ENCODE results near the gene KMT2A.

DNA sequence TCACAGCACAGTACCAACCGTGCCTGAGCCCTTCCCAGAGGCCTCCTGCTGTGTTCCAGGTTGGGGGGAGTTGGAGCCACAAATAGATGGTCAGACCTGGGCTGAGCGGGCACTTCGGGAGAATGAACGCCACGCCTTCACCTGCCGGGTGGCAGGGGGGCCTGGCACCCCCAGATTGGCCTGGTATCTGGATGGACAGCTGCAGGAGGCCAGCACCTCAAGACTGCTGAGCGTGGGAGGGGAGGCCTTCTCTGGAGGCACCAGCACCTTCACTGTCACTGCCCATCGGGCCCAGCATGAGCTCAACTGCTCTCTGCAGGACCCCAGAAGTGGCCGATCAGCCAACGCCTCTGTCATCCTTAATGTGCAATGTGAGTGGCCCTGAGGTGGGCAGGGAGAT is 95.8 kb downstream of the KMT2A start:
- TF ChIP-seq POLR2AphosphoS5 (IDR thresholded peaks at IDR 0.05; ENCODE audit: low read depth, low read length) (no peak), POLR2A (IDR thresholded peaks at IDR 0.05; ENCODE audit: low read depth, low read length) (no peak), SPI1 (IDR thresholded peaks at IDR 0.05; ENCODE audit: low read depth, low read length) (no peak), PAX5 (IDR thresholded peaks at IDR 0.05; ENCODE audit: insufficient read depth, low read length, severe bottlenecking) (no peak)
